Suprapubic skin (tissue), 4 donors: ENCODE results near the gene CACNA1S. TPM values are rescaled to one million over a fixed set of nuclear protein-coding genes. Genes with fewer than 3 reads are reported as not detected.

Experiments
- DNase-seq, 2 donors: peaks; one replicate each; pipeline ENCODE4 v3.0.0-alpha.2; 2019; ENCODE audit warnings: low spot score in 2 of 2
- H3K27ac ChIP-seq: fragments of 200-600 bp; sonication (generic); one replicate; pipeline ENCODE4 v1.5.1; 2019
- H3K27me3 ChIP-seq: fragments of 200-600 bp; sonication (generic); one replicate; pipeline ENCODE4 v1.5.1; 2019
- H3K36me3 ChIP-seq: fragments of 200-600 bp; sonication (generic); one replicate; pipeline ENCODE4 v1.5.1; 2019
- H3K4me1 ChIP-seq: fragments of 200-600 bp; sonication (generic); one replicate; pipeline ENCODE4 v1.5.1; 2019
- H3K4me3 ChIP-seq: fragments of 200-600 bp; sonication (generic); one replicate; pipeline ENCODE4 v1.5.1; 2019; ENCODE audit warnings: mild to moderate bottlenecking
- H3K9me3 ChIP-seq: fragments of 200-600 bp; sonication (generic); one replicate; pipeline ENCODE4 v1.5.1; 2019
- EP300 ChIP-seq: sonication (generic); formaldehyde crosslinking; IDR thresholded peaks from one replicate; pipeline ENCODE4 v1.6.1; 2017; ENCODE audit warnings: antibody characterized with exemption
- POLR2A ChIP-seq, 2 donors: fragments of 450-650 bp; IDR thresholded peaks; one replicate each; pipeline ENCODE4 v1.6.1; 2017; ENCODE audit warnings: antibody characterized with exemption in 2 of 2, mild to moderate bottlenecking in 2 of 2, moderate library complexity in 2 of 2
- POLR2AphosphoS5 ChIP-seq, 3 donors: sonication (generic); formaldehyde crosslinking; IDR thresholded peaks; one replicate each; pipeline ENCODE4 v1.6.1; 2017; ENCODE audit warnings: antibody characterized with exemption in 3 of 3
- WGBS: methylation state at CpG from one replicate; pipeline ENCODE4 v1.1.5; 2018; 5-methylcytosine and 5-hydroxymethylcytosine counted together
- total RNA-seq, 4 donors: library from RNA; depleted of rRNA; stranded (reverse); fragments of >200 nt; gene quantifications; one replicate each; pipeline ENCODE4 v1.1.0, GENCODE V29; 2016
- TF ChIP-seq, protein P1 (sequence below), 2 donors: fragments of 200-600 bp in 1 of 2; fragments of 450-650 bp in 1 of 2; sonication (generic) in 1 of 2; IDR thresholded peaks; one replicate each; pipeline ENCODE4 v1.5.1; 2016 to 2019; ENCODE audit warnings: antibody characterized with exemption in 2 of 2, mild to moderate bottlenecking in 1 of 2, moderate library complexity in 1 of 2

Gene CACNA1S
- total RNA-seq, 4 donors from 2014 or later = not detected

DNA sequence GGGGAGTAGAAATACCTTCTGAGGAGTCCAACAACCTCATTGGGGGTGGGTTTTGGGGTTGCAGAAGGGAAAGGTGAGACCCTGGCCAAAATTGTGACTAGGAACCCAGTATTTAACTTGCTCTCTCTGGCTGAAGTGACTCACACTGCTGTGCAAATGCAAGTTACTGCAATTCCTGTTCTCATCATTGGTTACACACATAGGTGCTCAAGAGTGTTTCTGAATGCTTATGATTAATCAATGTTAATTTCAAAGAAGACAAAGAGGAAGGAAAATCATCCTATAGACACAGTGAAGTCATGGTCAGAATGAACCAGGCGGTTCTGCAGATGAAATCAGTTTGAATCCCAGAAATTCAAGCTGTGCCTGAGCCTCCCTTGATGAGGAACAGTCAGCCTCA lies 11.6 kb upstream of the CACNA1S start:
- no peak overlapping the region for H3K4me3 ChIP-seq
- H3K36me3 ChIP-seq = no peaks in the 10 kb centered on the region
- H3K27ac ChIP-seq = no peak overlapping the region
- DNase-seq = no peak
- no peak for TF ChIP-seq EP300
- TF ChIP-seq, protein P1, sequence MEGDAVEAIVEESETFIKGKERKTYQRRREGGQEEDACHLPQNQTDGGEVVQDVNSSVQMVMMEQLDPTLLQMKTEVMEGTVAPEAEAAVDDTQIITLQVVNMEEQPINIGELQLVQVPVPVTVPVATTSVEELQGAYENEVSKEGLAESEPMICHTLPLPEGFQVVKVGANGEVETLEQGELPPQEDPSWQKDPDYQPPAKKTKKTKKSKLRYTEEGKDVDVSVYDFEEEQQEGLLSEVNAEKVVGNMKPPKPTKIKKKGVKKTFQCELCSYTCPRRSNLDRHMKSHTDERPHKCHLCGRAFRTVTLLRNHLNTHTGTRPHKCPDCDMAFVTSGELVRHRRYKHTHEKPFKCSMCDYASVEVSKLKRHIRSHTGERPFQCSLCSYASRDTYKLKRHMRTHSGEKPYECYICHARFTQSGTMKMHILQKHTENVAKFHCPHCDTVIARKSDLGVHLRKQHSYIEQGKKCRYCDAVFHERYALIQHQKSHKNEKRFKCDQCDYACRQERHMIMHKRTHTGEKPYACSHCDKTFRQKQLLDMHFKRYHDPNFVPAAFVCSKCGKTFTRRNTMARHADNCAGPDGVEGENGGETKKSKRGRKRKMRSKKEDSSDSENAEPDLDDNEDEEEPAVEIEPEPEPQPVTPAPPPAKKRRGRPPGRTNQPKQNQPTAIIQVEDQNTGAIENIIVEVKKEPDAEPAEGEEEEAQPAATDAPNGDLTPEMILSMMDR (IDR thresholded peaks at IDR 0.05) = no peak
- no peaks in the 10 kb centered on the region for H3K4me1 ChIP-seq
- no peaks in the 10 kb centered on the region for H3K9me3 ChIP-seq
- WGBS = 88% methylated on average over 1 of the region's 1 CpG
- H3K27me3 ChIP-seq = peaks cover 12% of the 10 kb centered on the region

DNA sequence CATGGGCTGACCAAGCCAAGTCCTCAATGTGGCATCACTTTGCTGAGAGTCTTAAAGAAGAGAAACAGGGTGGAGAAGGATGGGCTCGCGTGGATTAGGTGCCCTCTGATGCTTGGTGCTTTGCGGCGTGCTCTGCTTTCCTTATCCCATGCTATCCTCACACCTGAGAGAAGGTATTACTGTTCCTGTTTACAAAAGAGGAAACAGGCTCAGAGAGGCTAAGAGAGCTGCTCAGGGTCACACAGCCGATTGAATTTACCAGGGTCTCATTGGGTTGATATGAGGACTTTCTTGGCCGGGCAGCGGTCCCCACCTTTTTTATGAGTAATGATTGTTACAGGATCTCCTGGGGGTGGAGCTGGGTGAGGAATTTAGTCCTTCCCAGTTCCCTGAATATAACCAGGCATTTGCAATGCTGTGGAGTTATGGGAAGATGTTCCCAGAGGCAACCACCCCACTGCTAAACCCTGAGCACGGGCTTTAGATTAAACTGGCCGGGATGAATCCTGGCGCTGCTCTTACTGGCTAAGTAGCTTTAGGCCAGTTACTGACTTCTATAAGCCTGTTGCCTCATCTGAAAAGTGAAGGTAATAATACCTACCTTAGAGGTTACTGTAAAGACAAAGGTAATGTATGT lies 10.2 kb upstream of the CACNA1S start:
- H3K36me3 ChIP-seq = no peaks in the 10 kb centered on the region
- WGBS = 87% methylated on average over 10 of the region's 10 CpGs
- DNase-seq = no peak
- H3K27ac ChIP-seq = no peak overlapping the region
- TF ChIP-seq EP300 = no peak
- TF ChIP-seq, protein P1 (IDR thresholded peaks at IDR 0.05) = no peak
- no peak for TF ChIP-seq POLR2A (IDR thresholded peaks at IDR 0.05)
- TF ChIP-seq POLR2AphosphoS5 (IDR thresholded peaks at IDR 0.05) = no peak
- no peaks in the 10 kb centered on the region for H3K9me3 ChIP-seq
- peaks cover 12% of the 10 kb centered on the region for H3K27me3 ChIP-seq
- H3K4me3 ChIP-seq = no peak overlapping the region
- no peaks in the 10 kb centered on the region for H3K4me1 ChIP-seq

DNA sequence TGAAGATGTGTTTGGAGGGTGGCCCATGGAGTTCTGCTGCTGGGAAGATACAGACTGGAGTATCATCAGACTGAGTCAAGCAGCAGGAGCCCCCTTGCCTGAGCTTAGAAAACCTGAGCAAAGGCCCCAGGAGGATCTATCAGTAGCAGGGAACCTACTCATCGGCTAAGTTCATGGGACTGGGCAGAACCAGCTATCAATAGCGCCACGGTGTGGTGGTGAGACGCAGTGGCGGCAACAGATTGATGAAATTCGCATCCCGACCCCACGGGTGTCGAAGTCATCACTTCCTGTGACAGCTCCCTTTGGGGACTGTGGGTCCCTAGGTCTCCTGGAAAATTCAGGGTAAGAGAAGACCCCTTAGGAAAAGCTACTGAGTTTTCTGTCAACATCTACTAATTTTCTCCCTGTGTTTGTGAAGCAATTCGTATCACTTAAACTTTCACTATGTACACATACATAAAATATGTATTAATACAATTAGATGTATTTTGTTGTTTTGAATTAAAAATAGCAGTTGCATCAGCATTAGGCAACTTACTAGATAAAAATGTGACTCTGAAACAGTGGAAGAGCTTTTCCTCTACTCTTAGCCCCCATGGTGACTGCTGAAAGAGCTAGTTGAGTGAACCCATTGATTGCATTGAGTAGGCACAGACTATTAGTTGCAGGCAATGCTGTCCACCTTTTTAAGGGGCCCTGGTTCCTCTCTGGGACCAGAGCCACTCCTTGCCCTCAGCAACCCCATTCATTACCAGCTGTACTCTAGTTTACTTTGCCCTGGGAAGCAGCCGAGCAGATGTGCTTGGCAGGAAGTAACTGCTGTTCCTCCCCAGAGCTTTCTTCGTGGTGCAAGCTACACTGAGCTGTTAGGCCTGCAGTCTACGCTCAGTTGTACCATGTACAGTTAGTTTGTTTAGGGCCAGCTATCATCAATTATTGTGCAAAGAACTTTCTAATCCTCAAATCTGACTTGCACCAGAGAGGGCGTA lies 7.3 kb upstream of the CACNA1S start:
- no peaks in the 10 kb centered on the region for H3K36me3 ChIP-seq

DNA sequence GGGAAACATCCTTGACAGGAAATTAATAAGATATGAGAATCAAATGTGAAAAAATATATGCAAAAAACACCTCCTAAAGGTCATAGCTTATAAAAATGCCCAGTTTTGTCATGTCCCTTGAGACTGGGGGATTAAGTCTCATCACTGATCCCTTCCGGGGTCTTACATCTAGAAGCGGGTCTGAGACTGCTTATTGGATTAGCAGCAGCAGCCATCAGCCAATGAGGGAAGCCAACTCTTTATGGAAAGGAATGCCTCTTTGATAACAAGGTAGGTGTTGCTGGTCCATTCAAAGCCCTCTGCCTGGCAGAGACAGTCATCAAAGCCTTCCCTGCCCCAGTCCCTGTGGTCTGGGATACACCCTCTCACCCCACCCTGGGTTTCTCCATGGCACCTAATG lies 3.9 kb upstream of the CACNA1S start:
- Histone ChIP-seq H3K9me3 (no peaks in the 10 kb centered on the region), H3K27ac (no peak overlapping the region), H3K4me3 (no peak overlapping the region), H3K4me1 (peaks cover 14% of the 10 kb centered on the region), H3K36me3 (no peaks in the 10 kb centered on the region), H3K27me3 (peaks cover 9% of the 10 kb centered on the region)
- TF ChIP-seq POLR2A (IDR thresholded peaks at IDR 0.05) = no peak
- TF ChIP-seq POLR2AphosphoS5 (IDR thresholded peaks at IDR 0.05) = no peak
- no peak for TF ChIP-seq EP300
- TF ChIP-seq, protein P1 (IDR thresholded peaks at IDR 0.05) = no peak
- 93% methylated on average over 2 of the region's 2 CpGs for WGBS
- DNase-seq = no peak

More for the DNA sequence above, 7.3 kb upstream of the CACNA1S start:
- H3K9me3 ChIP-seq = no peaks in the 10 kb centered on the region
- H3K4me1 ChIP-seq = peaks cover 6% of the 10 kb centered on the region
- DNase-seq = no peak
- no peak overlapping the region for H3K27ac ChIP-seq
- H3K27me3 ChIP-seq = peaks cover 17% of the 10 kb centered on the region
- H3K4me3 ChIP-seq = no peak overlapping the region
- 47% methylated on average over 12 of the region's 14 CpGs for WGBS
- TF ChIP-seq POLR2A (IDR thresholded peaks at IDR 0.05) (no peak), EP300 (no peak), POLR2AphosphoS5 (IDR thresholded peaks at IDR 0.05) (no peak)
- TF ChIP-seq, protein P1 (IDR thresholded peaks at IDR 0.05) = peak in 1 of 2 donors; percentile 46

DNA sequence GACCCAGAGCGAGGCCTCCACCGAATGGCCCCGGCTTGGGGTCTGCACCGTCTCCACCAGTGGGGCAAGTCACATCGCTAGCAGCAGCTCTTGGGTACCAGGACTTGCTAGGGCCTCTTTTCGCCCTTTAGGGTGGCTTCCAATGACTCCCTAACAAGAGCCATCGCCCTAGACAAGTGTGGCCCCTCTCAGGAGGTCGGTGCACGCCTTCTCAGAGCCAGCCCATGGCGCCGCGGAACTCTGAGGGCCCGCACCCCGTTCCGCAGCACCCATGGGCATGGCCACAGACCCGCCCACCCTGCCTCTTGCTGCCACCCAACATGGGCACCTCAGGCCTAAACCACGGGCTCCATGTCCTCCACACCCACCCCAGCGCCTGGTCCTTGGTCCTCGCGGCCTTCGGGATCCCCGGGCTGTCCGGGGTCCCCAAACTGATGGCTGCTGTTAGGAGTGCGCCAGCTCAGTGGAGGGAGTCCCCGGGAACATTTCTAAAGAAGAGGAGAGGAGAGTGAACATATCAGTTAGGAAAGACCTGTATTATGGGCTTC lies 3.2 kb upstream of the CACNA1S start:
- WGBS = 91% methylated on average over 15 of the region's 25 CpGs
- DNase-seq = no peak
- TF ChIP-seq POLR2AphosphoS5 (IDR thresholded peaks at IDR 0.05) (no peak), EP300 (no peak), POLR2A (IDR thresholded peaks at IDR 0.05) (no peak)
- TF ChIP-seq, protein P1 (IDR thresholded peaks at IDR 0.05) = no peak
- peaks cover 14% of the 10 kb centered on the region for H3K4me1 ChIP-seq
- H3K4me3 ChIP-seq = peak overlapping the region; percentile 66
- H3K27me3 ChIP-seq = peaks cover 9% of the 10 kb centered on the region
- no peaks in the 10 kb centered on the region for H3K36me3 ChIP-seq
- H3K27ac ChIP-seq = no peak overlapping the region
- no peaks in the 10 kb centered on the region for H3K9me3 ChIP-seq
